Measurements from ENCODE around the gene MMAA. TPM values are rescaled to one million over a fixed set of nuclear protein-coding genes. Genes with fewer than 3 reads are reported as not detected.

The MMAA gene
- total RNA-seq, 2 donors from 2014 or later = 3.9 to 7.0 TPM

GRCh38 chr4:145709336-145709735, 90.2 kb downstream of the MMAA start:
- H3K4me3 ChIP-seq = no peak overlapping the region
- no peak for TF ChIP-seq CTCF (IDR thresholded peaks at IDR 0.05)
- DNase-seq (ENCODE audit: low spot score) = no peak
- no peaks in the 10 kb centered on the region for H3K27me3 ChIP-seq
- H3K36me3 ChIP-seq = no peaks in the 10 kb centered on the region
- H3K9me3 ChIP-seq = peaks cover 0 to 20% of the 10 kb centered on the region in 2 donors
- H3K27ac ChIP-seq = no peak overlapping the region
- H3K4me1 ChIP-seq = no peaks in the 10 kb centered on the region

Other genes with a start within 250 kb of the MMAA start
- gene SMAD1, start 137.5 kb upstream of the MMAA start, total RNA-seq = 10 to 100 TPM; 12.5 to 13.9 TPM
- not detected for gene C4orf51, start 60.8 kb downstream of the MMAA start, total RNA-seq

Measured in right atrium auricular region (tissue), 2 donors.